Neural cell (in vitro differentiated cells): ENCODE data around the gene CPXM1.

ENCODE experiments used
- EP300 ChIP-seq: fragments of 450-650 bp; conservative IDR thresholded peaks from 2 replicates; pipeline ENCODE4 v1.6.1; 2014; ENCODE audit warnings: antibody characterized with exemption, mild to moderate bottlenecking, moderate library complexity; ENCODE audit not compliant: poor library complexity, severe bottlenecking
- EZH2 ChIP-seq: fragments of 200-600, 300-800 bp; shearing (Covaris generic), sonication (generic); IDR thresholded peaks from 2 replicates; pipeline ENCODE4 v1.6.1; 2014; ENCODE audit warnings: antibody characterized with exemption, low read length, borderline replicate concordance, mild to moderate bottlenecking; ENCODE audit not compliant: insufficient read depth, poor library complexity, severe bottlenecking
- POLR2AphosphoS5 ChIP-seq: IDR thresholded peaks from 2 replicates; pipeline ENCODE4 v1.6.1; 2012
- RAD21 ChIP-seq: fragments of 450-650 bp; conservative IDR thresholded peaks from 2 replicates; pipeline ENCODE4 v1.6.1; 2014; ENCODE audit warnings: antibody characterized with exemption, mild to moderate bottlenecking, moderate library complexity
- TF ChIP-seq, protein P1 (sequence below): fragments of 450-650 bp; IDR thresholded peaks from 2 replicates; pipeline ENCODE4 v1.5.1; 2014; ENCODE audit warnings: antibody characterized with exemption, mild to moderate bottlenecking, moderate library complexity; ENCODE audit not compliant: poor library complexity, severe bottlenecking

DNA sequence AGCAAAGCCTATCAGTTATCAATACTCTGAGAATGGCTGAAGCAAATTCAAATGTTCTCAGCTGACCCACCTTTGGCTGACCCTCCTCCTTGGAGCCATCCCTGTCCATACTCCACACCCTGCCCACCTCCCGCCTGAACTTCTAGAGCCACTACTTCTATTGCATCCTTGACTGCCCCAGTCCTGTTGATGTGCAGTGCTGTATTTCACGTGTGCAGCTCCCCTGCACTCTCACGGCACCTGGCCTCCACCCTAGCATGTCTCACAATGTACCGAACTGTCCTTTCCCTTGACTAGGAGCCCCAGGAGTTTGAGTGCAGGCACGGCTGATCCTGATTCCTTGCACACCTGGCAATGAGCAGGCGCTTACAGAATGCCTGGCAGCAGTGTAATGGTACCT lies 7.0 kb downstream of the CPXM1 start:
- TF ChIP-seq, protein P1, sequence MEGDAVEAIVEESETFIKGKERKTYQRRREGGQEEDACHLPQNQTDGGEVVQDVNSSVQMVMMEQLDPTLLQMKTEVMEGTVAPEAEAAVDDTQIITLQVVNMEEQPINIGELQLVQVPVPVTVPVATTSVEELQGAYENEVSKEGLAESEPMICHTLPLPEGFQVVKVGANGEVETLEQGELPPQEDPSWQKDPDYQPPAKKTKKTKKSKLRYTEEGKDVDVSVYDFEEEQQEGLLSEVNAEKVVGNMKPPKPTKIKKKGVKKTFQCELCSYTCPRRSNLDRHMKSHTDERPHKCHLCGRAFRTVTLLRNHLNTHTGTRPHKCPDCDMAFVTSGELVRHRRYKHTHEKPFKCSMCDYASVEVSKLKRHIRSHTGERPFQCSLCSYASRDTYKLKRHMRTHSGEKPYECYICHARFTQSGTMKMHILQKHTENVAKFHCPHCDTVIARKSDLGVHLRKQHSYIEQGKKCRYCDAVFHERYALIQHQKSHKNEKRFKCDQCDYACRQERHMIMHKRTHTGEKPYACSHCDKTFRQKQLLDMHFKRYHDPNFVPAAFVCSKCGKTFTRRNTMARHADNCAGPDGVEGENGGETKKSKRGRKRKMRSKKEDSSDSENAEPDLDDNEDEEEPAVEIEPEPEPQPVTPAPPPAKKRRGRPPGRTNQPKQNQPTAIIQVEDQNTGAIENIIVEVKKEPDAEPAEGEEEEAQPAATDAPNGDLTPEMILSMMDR: no peak
- no peak for TF ChIP-seq RAD21
- TF ChIP-seq EP300: no peak
- no peak for TF ChIP-seq EZH2
- no peak for TF ChIP-seq POLR2AphosphoS5
